ENCODE results near the gene NR1H3. TPM values are rescaled to one million over a fixed set of nuclear protein-coding genes. Genes with fewer than 3 reads are reported as not detected.

NR1H3 gene
- total and polyA plus RNA-seq, 12 donors, result 15.4 to 246 (median 47.2) TPM

DNA sequence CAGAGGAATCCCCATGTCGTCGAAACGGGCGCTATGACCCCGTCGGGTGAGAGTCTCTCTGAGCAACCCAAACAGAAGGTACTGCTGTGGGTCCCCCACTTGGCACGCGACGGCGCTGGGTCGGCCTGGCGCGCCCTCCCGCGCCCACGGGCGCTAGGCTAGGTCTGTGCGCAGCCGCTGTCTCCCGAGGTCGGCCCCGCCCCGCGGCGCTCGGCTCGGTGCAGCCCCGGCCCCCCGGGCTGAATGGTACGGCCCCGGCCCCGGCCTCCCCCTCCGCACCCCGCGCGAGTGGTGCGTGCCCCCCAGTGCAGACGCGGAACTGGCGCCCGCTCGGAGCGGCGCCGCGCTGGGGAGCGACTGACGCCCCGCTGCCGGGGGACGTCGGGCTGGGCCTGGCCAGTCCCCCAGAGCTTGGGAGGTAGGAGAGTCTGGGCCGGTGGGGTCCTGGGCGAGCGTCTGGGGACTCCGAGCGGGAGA is 12.1 kb downstream of the NR1H3 start, which contains the start of gene MADD:
Gene MADD, plus strand, starts transcription at position 305 of the 477 bp plus-strand sequence.
- Histone ChIP-seq H3K27me3 (no peaks in the 10 kb centered on the region), H3K4me3 (peak within 1 kb of the TSS in 3 of 4 donors; percentile 40 to 89 (median 44)), H3K9me3 (replicated peaks in 1 of 3) (no peaks in the 10 kb centered on the region), H3K27ac (peak within 1 kb of the TSS; percentile 65 to 98 (median 91)), H3K4me1 (replicated peaks in 1 of 2) (peaks cover 5 to 46% of the 10 kb centered on the region in 2 donors), H3K36me3 (replicated peaks in 1 of 2) (peaks cover 0 to 8% of the 10 kb centered on the region in 2 donors)
- DNase-seq, result peak; percentile 85 to 92 (median 89)
- intact Hi-C loops (cut with DNase I), result loop anchor here (5.0 to 10.0 kb wide), 3 partner anchors 85 to 93 kb away; partner anchors contain the start of genes ARFGAP2 (in 1 of the 2), MYBPC3 (in 1 of the 2) and PACSIN3 (in 1 of the 2)
- TF ChIP-seq POLR2A (IDR thresholded peaks at IDR 0.05), result peak; percentile 77
- TF ChIP-seq, protein P1, sequence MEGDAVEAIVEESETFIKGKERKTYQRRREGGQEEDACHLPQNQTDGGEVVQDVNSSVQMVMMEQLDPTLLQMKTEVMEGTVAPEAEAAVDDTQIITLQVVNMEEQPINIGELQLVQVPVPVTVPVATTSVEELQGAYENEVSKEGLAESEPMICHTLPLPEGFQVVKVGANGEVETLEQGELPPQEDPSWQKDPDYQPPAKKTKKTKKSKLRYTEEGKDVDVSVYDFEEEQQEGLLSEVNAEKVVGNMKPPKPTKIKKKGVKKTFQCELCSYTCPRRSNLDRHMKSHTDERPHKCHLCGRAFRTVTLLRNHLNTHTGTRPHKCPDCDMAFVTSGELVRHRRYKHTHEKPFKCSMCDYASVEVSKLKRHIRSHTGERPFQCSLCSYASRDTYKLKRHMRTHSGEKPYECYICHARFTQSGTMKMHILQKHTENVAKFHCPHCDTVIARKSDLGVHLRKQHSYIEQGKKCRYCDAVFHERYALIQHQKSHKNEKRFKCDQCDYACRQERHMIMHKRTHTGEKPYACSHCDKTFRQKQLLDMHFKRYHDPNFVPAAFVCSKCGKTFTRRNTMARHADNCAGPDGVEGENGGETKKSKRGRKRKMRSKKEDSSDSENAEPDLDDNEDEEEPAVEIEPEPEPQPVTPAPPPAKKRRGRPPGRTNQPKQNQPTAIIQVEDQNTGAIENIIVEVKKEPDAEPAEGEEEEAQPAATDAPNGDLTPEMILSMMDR (IDR thresholded peaks at IDR 0.05), result no peak
- 0 to 1% methylated on average over 56 to 57 of the region's 57 CpGs; no CpG with 5 or more reads in 2 of the 4 donors for WGBS, 4 donors

DNA sequence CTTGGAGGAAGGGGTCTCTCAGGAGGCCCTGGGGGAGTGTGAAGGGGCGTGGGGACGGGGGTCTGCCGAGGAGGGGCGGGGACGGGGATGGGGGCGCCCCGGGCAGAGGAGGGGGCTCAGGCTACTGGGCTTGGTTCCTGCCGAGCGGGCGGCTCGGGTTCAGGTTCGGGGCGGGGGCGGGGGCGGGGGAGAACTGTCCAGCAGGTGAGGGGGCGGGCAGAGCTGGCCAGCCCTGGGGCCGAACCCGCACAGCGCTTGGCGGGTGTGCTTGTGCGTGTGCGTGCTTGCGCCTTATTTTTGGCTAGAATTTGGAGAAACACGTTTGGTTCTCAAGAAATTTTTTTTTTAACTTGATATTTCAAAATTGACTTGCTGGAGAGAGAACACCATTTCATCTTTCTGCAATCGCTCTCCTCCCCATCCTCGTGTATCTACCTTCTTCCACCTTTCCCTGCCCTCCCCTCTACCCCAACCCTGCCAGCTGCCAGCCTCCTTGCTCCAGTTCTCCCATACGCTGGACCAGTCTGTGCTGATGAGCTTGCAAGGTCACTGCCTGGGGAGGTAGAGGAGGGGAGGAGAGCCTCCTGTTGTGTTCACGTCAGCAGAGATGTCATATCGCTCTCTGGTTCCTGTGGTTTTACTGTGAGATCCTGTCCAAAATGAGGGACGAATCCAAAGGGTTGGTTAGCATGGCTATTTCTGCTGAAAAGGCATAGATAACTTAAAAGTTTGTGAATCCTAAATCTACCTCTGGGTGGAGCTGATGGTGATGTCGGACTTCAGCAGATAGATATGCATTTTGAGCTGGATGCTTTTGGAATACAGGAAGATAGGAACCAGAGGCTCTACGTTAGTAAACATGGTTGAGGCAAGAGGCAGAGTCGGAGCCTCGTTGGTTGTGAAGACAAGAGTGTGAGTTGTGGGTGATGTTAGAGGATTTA is 12.8 kb downstream of the NR1H3 start:
- DNase-seq, result peak; percentile 61 to 85 (median 67)
- no peaks in the 10 kb centered on the region for H3K27me3 ChIP-seq
- intact Hi-C loops (cut with DNase I), result no loop called here
- H3K4me1 ChIP-seq (replicated peaks in 1 of 2), result peaks cover 5 to 39% of the 10 kb centered on the region in 2 donors
- TF ChIP-seq POLR2A (IDR thresholded peaks at IDR 0.05), result peak; percentile 41 to 46
- TF ChIP-seq, protein P1 (IDR thresholded peaks at IDR 0.05), result no peak
- no peaks in the 10 kb centered on the region for H3K9me3 ChIP-seq (replicated peaks in 1 of 3)
- H3K36me3 ChIP-seq (replicated peaks in 1 of 2), result peaks cover 0 to 15% of the 10 kb centered on the region in 2 donors
- peak overlapping the region in 3 of 4 donors; percentile 40 to 89 (median 44) for H3K4me3 ChIP-seq
- WGBS, 4 donors, result 1 to 2% (median 2%) methylated on average over 18 to 32 of the region's 34 CpGs
- H3K27ac ChIP-seq, result peak overlapping the region; percentile 65 to 98 (median 91)

DNA sequence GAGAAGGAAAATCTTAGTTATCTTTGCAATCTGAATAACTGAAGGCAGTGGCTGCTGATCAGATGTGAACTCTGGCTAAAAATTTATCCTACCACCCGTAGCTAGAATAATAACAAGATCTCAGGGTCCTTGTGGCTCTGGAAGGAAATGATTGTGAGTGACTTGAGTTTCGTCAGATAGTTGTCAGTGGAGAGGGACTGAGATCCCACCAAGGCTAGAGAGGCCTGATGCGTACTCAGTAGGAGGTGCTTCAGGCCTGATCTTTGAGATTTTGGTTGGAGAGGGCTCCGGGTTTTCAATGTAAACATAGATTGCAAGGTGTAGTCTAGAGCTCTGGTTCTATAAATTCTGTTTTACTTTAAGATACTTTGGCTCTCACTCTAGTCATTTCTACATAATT is 13.5 kb downstream of the NR1H3 start:
- peak overlapping the region in 1 of 4 donors; percentile 89 for H3K4me3 ChIP-seq
- intact Hi-C loops (cut with DNase I), result no loop called here
- H3K27ac ChIP-seq, result peak overlapping the region in 4 of 5 donors; percentile 0 to 98 (median 94)
- 43 to 60% (median 52%) methylated on average over 4 of the region's 4 CpGs for WGBS, 4 donors
- H3K9me3 ChIP-seq (replicated peaks in 1 of 3), result no peaks in the 10 kb centered on the region
- DNase-seq, result no peak
- TF ChIP-seq, protein P1 (IDR thresholded peaks at IDR 0.05), result no peak
- TF ChIP-seq POLR2A (IDR thresholded peaks at IDR 0.05), result no peak
- H3K4me1 ChIP-seq (replicated peaks in 1 of 2), result peaks cover 5 to 36% of the 10 kb centered on the region in 2 donors
- H3K36me3 ChIP-seq (replicated peaks in 1 of 2), result peaks cover 0 to 22% of the 10 kb centered on the region in 2 donors
- no peaks in the 10 kb centered on the region for H3K27me3 ChIP-seq
